Limb (tissue), 2 donors: ENCODE data around the gene HSPA5.

Source experiments
- DNase-seq, 2 donors: peaks; one replicate each; pipeline ENCODE4 v3.0.0-alpha.2; 2016; ENCODE audit errors: extremely low spot score in 2 of 2

HSPA5 gene

GRCh38 chr9:125190361-125190801, 50.8 kb downstream of the HSPA5 start:
- no peak for DNase-seq

- DNase-seq: peak; percentile 97 to 98
Measured at GRCh38 chr9:125189361-125190289, 51.5 kb downstream of the HSPA5 start, which contains the start of gene PPP6C. Gene PPP6C (minus strand): TSS chr9:125189803. CDS start chr9:125189718, 85 bp downstream.

GRCh38 chr9:125189011-125189360, 52.2 kb downstream of the HSPA5 start:
- DNase-seq: no peak
